WERI-Rb-1 (cell line): ENCODE data around the gene LPP.

ENCODE experiments used
- DNase-seq: peaks from one replicate; pipeline ENCODE4 v3.0.0-alpha.2; 2020
- H3K27ac ChIP-seq: fragments of 250-450 bp; sonication (Bioruptor Pico); 2 replicates; pipeline ENCODE4 v1.5.1; 2020; ENCODE audit warnings: mild to moderate bottlenecking, moderate library complexity
- H3K27me3 ChIP-seq: fragments of 250-450 bp; sonication (Bioruptor Pico); 2 replicates; pipeline ENCODE4 v1.5.1; 2021; ENCODE audit warnings: mild to moderate bottlenecking, low read depth, moderate library complexity; ENCODE audit not compliant: insufficient read depth, severe bottlenecking
- H3K36me3 ChIP-seq: fragments of 250-450 bp; sonication (Bioruptor Pico); 2 replicates; pipeline ENCODE4 v1.5.1; 2020; ENCODE audit warnings: mild to moderate bottlenecking, moderate library complexity
- H3K4me3 ChIP-seq: 2 replicates; pipeline ENCODE4 v1.5.1; 2011; ENCODE audit warnings: low read depth, mild to moderate bottlenecking, control low read depth, low read length
- H3K9me3 ChIP-seq: fragments of 250-450 bp; sonication (Bioruptor Pico); 2 replicates; pipeline ENCODE4 v1.5.1; 2021; ENCODE audit warnings: mild to moderate bottlenecking, moderate library complexity; ENCODE audit not compliant: severe bottlenecking
- CTCF ChIP-seq: IDR thresholded peaks from 2 replicates; pipeline ENCODE4 v1.5.1; 2011; ENCODE audit warnings: low read depth, mild to moderate bottlenecking, control low read depth, inconsistent platforms, low read length

LPP gene

GRCh38 chr3:188242436-188243123 is 88.6 kb downstream of the LPP start:
- DNase-seq = no peak
- no peaks in the 10 kb centered on the region for H3K36me3 ChIP-seq
- TF ChIP-seq CTCF = no peak
- H3K27ac ChIP-seq = no peak overlapping the region
- no peaks in the 10 kb centered on the region for H3K27me3 ChIP-seq
- no peak overlapping the region for H3K4me3 ChIP-seq
- H3K9me3 ChIP-seq = no peaks in the 10 kb centered on the region

- no peak overlapping the region for H3K27ac ChIP-seq
- no peak for TF ChIP-seq CTCF
- no peak for DNase-seq
- no peaks in the 10 kb centered on the region for H3K27me3 ChIP-seq
- H3K4me3 ChIP-seq = no peak overlapping the region
- no peaks in the 10 kb centered on the region for H3K36me3 ChIP-seq
- no peaks in the 10 kb centered on the region for H3K9me3 ChIP-seq
These were observed 89.3 kb downstream of the LPP start for GRCh38 chr3:188243124-188243795.

- DNase-seq = no peak
- H3K27ac ChIP-seq = no peak overlapping the region
- no peaks in the 10 kb centered on the region for H3K36me3 ChIP-seq
- H3K9me3 ChIP-seq = no peaks in the 10 kb centered on the region
- TF ChIP-seq CTCF = no peak
- H3K4me3 ChIP-seq = no peak overlapping the region
- no peaks in the 10 kb centered on the region for H3K27me3 ChIP-seq
These were observed 90.5 kb downstream of the LPP start for GRCh38 chr3:188244395-188244861.

- no peak for TF ChIP-seq CTCF
- Histone ChIP-seq H3K36me3 (no peaks in the 10 kb centered on the region), H3K4me3 (no peak overlapping the region), H3K27me3 (no peaks in the 10 kb centered on the region), H3K27ac (no peak overlapping the region), H3K9me3 (no peaks in the 10 kb centered on the region)
- no peak for DNase-seq
These were observed 92.9 kb downstream of the LPP start for GRCh38 chr3:188246905-188247304.

- Histone ChIP-seq H3K9me3 (no peaks in the 10 kb centered on the region), H3K36me3 (no peaks in the 10 kb centered on the region), H3K4me3 (no peak overlapping the region), H3K27ac (no peak overlapping the region), H3K27me3 (no peaks in the 10 kb centered on the region)
- TF ChIP-seq CTCF = no peak
- no peak for DNase-seq
These were observed 94.1 kb downstream of the LPP start for GRCh38 chr3:188248036-188248561.
